Neural cell (in vitro differentiated cells): ENCODE measurements around the gene ST6GALNAC5.

Experiments used
- CTCF ChIP-seq: fragments of 450-650 bp; IDR thresholded peaks from 2 replicates; pipeline ENCODE4 v1.5.1; 2014; ENCODE audit warnings: antibody characterized with exemption, mild to moderate bottlenecking, moderate library complexity; ENCODE audit not compliant: poor library complexity, severe bottlenecking
- RAD21 ChIP-seq: fragments of 450-650 bp; conservative IDR thresholded peaks from 2 replicates; pipeline ENCODE4 v1.6.1; 2014; ENCODE audit warnings: antibody characterized with exemption, mild to moderate bottlenecking, moderate library complexity

- no peak for TF ChIP-seq CTCF
- TF ChIP-seq RAD21 = no peak
Observed at GRCh38 chr1:76857138-76857537, 10.1 kb upstream of the ST6GALNAC5 start.
